ENCODE measurements around the gene HDAC5.

DNA sequence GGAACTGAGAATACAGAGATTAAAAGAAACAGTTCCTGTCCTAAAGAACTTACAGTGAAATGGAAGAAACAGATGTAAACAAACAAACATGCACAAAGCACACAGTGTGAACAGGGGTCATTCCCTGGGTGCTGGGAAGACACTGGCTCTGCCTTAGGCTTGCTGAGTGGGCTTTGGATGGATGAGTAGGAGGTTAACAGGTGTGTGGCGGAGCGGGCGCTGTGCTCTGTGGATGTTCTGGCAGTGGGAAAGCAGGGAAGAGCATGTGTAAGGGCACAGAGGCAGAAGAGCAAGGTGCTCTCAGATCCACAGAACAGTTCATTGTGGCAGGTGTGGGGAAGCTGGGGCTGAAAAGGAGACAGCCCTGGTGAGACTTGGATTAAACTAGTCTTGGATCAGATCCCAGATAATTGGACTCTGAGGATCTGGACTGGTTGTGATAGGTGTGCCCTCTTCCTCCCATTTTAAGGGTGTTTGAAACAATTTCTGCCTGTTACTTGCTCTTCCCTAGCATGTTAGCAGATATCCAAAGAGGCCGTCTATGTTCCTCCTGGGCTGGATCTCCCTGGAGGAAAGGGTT is 26.4 kb upstream of the HDAC5 start:
- TF ChIP-seq, protein P1, sequence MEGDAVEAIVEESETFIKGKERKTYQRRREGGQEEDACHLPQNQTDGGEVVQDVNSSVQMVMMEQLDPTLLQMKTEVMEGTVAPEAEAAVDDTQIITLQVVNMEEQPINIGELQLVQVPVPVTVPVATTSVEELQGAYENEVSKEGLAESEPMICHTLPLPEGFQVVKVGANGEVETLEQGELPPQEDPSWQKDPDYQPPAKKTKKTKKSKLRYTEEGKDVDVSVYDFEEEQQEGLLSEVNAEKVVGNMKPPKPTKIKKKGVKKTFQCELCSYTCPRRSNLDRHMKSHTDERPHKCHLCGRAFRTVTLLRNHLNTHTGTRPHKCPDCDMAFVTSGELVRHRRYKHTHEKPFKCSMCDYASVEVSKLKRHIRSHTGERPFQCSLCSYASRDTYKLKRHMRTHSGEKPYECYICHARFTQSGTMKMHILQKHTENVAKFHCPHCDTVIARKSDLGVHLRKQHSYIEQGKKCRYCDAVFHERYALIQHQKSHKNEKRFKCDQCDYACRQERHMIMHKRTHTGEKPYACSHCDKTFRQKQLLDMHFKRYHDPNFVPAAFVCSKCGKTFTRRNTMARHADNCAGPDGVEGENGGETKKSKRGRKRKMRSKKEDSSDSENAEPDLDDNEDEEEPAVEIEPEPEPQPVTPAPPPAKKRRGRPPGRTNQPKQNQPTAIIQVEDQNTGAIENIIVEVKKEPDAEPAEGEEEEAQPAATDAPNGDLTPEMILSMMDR (conservative IDR thresholded peaks at IDR 0.05; ENCODE audit: low read length) = no peak
- no peak for TF ChIP-seq EZH2phosphoT487 (IDR thresholded peaks at IDR 0.05; ENCODE audit: borderline replicate concordance, low read depth, low read length)

Measured in OCI-LY7 (cell line).